SK-N-SH (cell line): ENCODE measurements around the gene MED31. TPM values are rescaled to one million over a fixed set of nuclear protein-coding genes. Genes with fewer than 3 reads are reported as not detected.

Source experiments
- CTCF ChIA-PET: fragments of 300-600, 350-600 bp; formaldehyde crosslinking; extraction: SDS; loops from one replicate; lab custom pipeline; 2021; lab: Yijun Ruan, JAX
- POLR2A ChIA-PET: fragments of 350-600 bp; sonication (Branson Sonifier 250); formaldehyde crosslinking; extraction: SDS; loops from one replicate; lab custom pipeline; 2020; ENCODE audit warnings: antibody characterized with exemption, inconsistent platforms; lab: Yijun Ruan, JAX
- DNase-seq: peaks from one replicate; pipeline ENCODE4 v3.0.0; 2012
- H2AFZ ChIP-seq: fragments of 200-600 bp; sonication (generic); 2 replicates; pipeline ENCODE4 v1.8.1; 2016; ENCODE audit warnings: antibody characterized with exemption, mild to moderate bottlenecking, low read depth
- H3F3A ChIP-seq: fragments of 200-600 bp; sonication (generic); replicated peaks from 2 replicates; pipeline ENCODE3; 2016; ENCODE audit warnings: antibody characterized with exemption, mild to moderate bottlenecking; ENCODE audit not compliant: insufficient read depth
- H3K27ac ChIP-seq, 2 experiments: fragments of 200-500 bp in 1 of 2; fragments of 200-600 bp in 1 of 2; sonication (Bioruptor generic) in 1 of 2; sonication (generic), shearing (Covaris generic) in 1 of 2; 2 replicates each; pipeline versions ENCODE4 v1.5.1 to v1.6.1; 2014 to 2016; ENCODE audit warnings: low read depth in 2 of 2, inconsistent platforms in 1 of 2, low read length in 1 of 2, mild to moderate bottlenecking in 1 of 2, mixed read lengths in 1 of 2
- H3K27me3 ChIP-seq: fragments of 200-600 bp; sonication (generic), shearing (Covaris generic); 2 replicates; pipeline ENCODE4 v1.6.1; 2016; ENCODE audit warnings: mixed run types; ENCODE audit not compliant: insufficient read depth
- H3K36me3 ChIP-seq, 2 experiments: fragments of 200-500 bp in 1 of 2; fragments of 200-600 bp in 1 of 2; sonication (Bioruptor generic) in 1 of 2; sonication (generic) in 1 of 2; replicated peaks in 1 of 2; 2 replicates each; pipeline versions ENCODE3 to v1.5.1; 2014 to 2016; ENCODE audit warnings: low read length in 1 of 2, mild to moderate bottlenecking in 1 of 2; ENCODE audit not compliant: insufficient read depth in 2 of 2, control insufficient read depth in 1 of 2
- H3K4me1 ChIP-seq, 2 experiments: fragments of 200-500 bp in 1 of 2; fragments of 200-600 bp in 1 of 2; sonication (Bioruptor generic) in 1 of 2; sonication (generic), shearing (Covaris generic) in 1 of 2; 2 replicates each; pipeline versions ENCODE4 v1.5.1 to v1.6.1; 2014 to 2016; ENCODE audit warnings: low read depth in 1 of 2, low read length in 1 of 2, mixed run types in 1 of 2; ENCODE audit not compliant: insufficient read depth in 2 of 2, control insufficient read depth in 1 of 2
- H3K4me2 ChIP-seq: fragments of 200-600 bp; sonication (generic), shearing (Covaris generic); 2 replicates; pipeline ENCODE4 v1.6.1; 2017; ENCODE audit warnings: mixed run types
- H3K4me3 ChIP-seq, 2 experiments: fragments of 200-500 bp in 1 of 2; fragments of 200-600 bp in 1 of 2; sonication (Bioruptor generic) in 1 of 2; sonication (generic), shearing (Covaris generic) in 1 of 2; 2 replicates each; pipeline versions ENCODE4 v1.5.1 to v1.8.1; 2014 to 2016; ENCODE audit warnings: low read depth in 2 of 2, inconsistent platforms in 1 of 2, low read length in 1 of 2, mild to moderate bottlenecking in 1 of 2, mixed read lengths in 1 of 2, moderate library complexity in 1 of 2
- H3K79me2 ChIP-seq: fragments of 200-600 bp; sonication (generic); 2 replicates; pipeline ENCODE4 v1.8.1; 2017; ENCODE audit warnings: mild to moderate bottlenecking; ENCODE audit not compliant: insufficient read depth
- H3K9ac ChIP-seq: fragments of 200-600 bp; sonication (generic); 2 replicates; pipeline ENCODE4 v1.6.1; 2017; ENCODE audit warnings: mixed run types
- H3K9me2 ChIP-seq: fragments of 200-600 bp; sonication (generic); 2 replicates; pipeline ENCODE4 v1.6.1; 2017; ENCODE audit warnings: mixed run types
- H3K9me3 ChIP-seq: fragments of 200-600 bp; sonication (generic); 2 replicates; pipeline ENCODE4 v1.6.1; 2017; ENCODE audit warnings: mixed run types, mild to moderate bottlenecking, moderate library complexity
- H4K20me1 ChIP-seq: fragments of 200-600 bp; sonication (generic); 2 replicates; pipeline ENCODE4 v1.6.1; 2017; ENCODE audit warnings: mild to moderate bottlenecking, mixed run types; ENCODE audit not compliant: insufficient read depth
- CHD2 ChIP-seq: fragments of 150-350 bp; IDR thresholded peaks from 2 replicates; pipeline ENCODE4 v1.6.1; 2018; ENCODE audit warnings: low read length; ENCODE audit not compliant: partially characterized antibody
- ELF1 ChIP-seq: IDR thresholded peaks from 2 replicates; pipeline ENCODE4 v1.4.0; 2012
- EP300 ChIP-seq, 2 experiments: IDR thresholded peaks; 2 replicates each; pipeline versions ENCODE4 v1.4.0 to v1.6.1; 2012; ENCODE audit warnings: borderline replicate concordance in 1 of 2, low read depth in 1 of 2, low read length in 1 of 2
- EZH2phosphoT487 ChIP-seq: fragments of 200-600 bp; sonication (generic); IDR thresholded peaks from 2 replicates; pipeline ENCODE4 v1.6.1; 2017; ENCODE audit warnings: low read depth, mixed run types, mild to moderate bottlenecking, antibody characterized with exemption, moderate library complexity, borderline replicate concordance
- FOSL2 ChIP-seq: IDR thresholded peaks from 2 replicates; pipeline ENCODE4 v1.4.0; 2012; ENCODE audit warnings: low read depth, mild to moderate bottlenecking, moderate library complexity, borderline replicate concordance
- FOXM1 ChIP-seq: IDR thresholded peaks from 2 replicates; pipeline ENCODE4 v1.4.0; 2012; ENCODE audit warnings: low read depth, mild to moderate bottlenecking
- GATA2 ChIP-seq: sonication (generic); formaldehyde crosslinking; IDR thresholded peaks from 2 replicates; pipeline ENCODE4 v1.5.0; 2020; ENCODE audit warnings: mild to moderate bottlenecking, missing genetic modification reagents
- MEF2A ChIP-seq: IDR thresholded peaks from 2 replicates; pipeline ENCODE4 v1.4.0; 2012; ENCODE audit warnings: low read depth, borderline replicate concordance
- MXI1 ChIP-seq: IDR thresholded peaks from 2 replicates; pipeline ENCODE4 v1.6.1; 2012; ENCODE audit warnings: mild to moderate bottlenecking, low read depth, low read length, improper control_type of control experiment
- NRF1 ChIP-seq: IDR thresholded peaks from 2 replicates; pipeline ENCODE4 v1.6.1; 2012; ENCODE audit warnings: low read depth, mild to moderate bottlenecking, low read length
- RFX5 ChIP-seq: IDR thresholded peaks from 2 replicates; pipeline ENCODE4 v1.6.1; 2012; ENCODE audit warnings: mild to moderate bottlenecking, improper control_type of control experiment, low read length
- RXRA ChIP-seq: IDR thresholded peaks from 2 replicates; pipeline ENCODE4 v1.4.0; 2012; ENCODE audit warnings: low read depth, mild to moderate bottlenecking, borderline replicate concordance
- SIN3A ChIP-seq: IDR thresholded peaks from 2 replicates; pipeline ENCODE4 v1.6.1; 2012; ENCODE audit warnings: low read depth, mild to moderate bottlenecking, low read length, moderate library complexity, borderline replicate concordance
- TAF1 ChIP-seq: IDR thresholded peaks from 2 replicates; pipeline ENCODE4 v1.6.1; 2012; ENCODE audit warnings: low read depth, mild to moderate bottlenecking, low read length, moderate library complexity, borderline replicate concordance
- TCF12 ChIP-seq: IDR thresholded peaks from 2 replicates; pipeline ENCODE4 v1.4.0; 2012
- WGBS: methylation state at CpG from one replicate; pipeline ENCODE4 v1.1.6; 2017; ENCODE audit warnings: low lambda C conversion rate; 5-methylcytosine and 5-hydroxymethylcytosine counted together
- polyA plus RNA-seq, 3 experiments: library from polyadenylated mRNA; depleted of rRNA; stranded (reverse); fragments of >200 nt; gene quantifications; 2 replicates each; pipeline ENCODE4 v1.2.3, GENCODE V29; 2012
- TF ChIP-seq, protein P1 (sequence below): IDR thresholded peaks from 2 replicates; pipeline ENCODE4 v1.6.1; 2012; ENCODE audit warnings: mild to moderate bottlenecking, low read depth, low read length, moderate library complexity
- TF ChIP-seq, protein P2 (sequence below): IDR thresholded peaks from 2 replicates; pipeline ENCODE4 v1.4.0; 2012; ENCODE audit warnings: low read depth, borderline replicate concordance
- TF ChIP-seq, protein P3 (sequence below): fragments of 150-350 bp; IDR thresholded peaks from 2 replicates; pipeline ENCODE4 v1.6.1; 2016; ENCODE audit warnings: mild to moderate bottlenecking, low read depth, low read length
- TF ChIP-seq, protein P4 (sequence below): fragments of 200-600 bp; sonication (generic); IDR thresholded peaks from 2 replicates; pipeline ENCODE4 v1.6.1; 2017; ENCODE audit warnings: antibody characterized with exemption, mild to moderate bottlenecking, moderate library complexity
- TF ChIP-seq, protein P5 (sequence below): IDR thresholded peaks from 2 replicates; pipeline ENCODE4; 2012

Gene MED31
- polyA plus RNA-seq, 1 of the 3 experiments (the other 2 are of a cell fraction): 15.1 TPM

DNA sequence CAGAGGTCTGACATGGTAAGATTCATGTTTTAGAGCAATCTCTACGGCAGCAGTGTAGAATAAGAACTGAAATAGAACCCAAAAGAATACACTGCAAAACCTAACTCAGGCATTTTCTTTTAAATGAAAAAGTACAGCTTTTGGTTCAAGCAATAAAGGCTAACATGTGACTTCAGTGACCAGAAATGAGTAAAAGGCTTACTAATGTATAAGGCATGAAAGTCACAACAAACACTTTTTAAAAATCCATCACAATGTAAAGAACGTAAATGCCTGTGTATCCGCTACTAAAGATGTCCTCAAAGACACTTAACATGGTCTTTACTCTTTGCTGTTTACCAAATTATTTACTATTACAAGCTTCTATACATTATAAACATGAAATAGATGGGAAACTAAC is 27.5 kb downstream of the MED31 start:
- H3K9me3 ChIP-seq: no peaks in the 10 kb centered on the region
- no peak overlapping the region for H3K9ac ChIP-seq
- CTCF ChIA-PET: no interaction called here
- H3K9me2 ChIP-seq: no peaks in the 10 kb centered on the region
- H2AFZ ChIP-seq: no peak overlapping the region
- peaks cover 7% of the 10 kb centered on the region; the same call in 1 of the 2 replicates for H4K20me1 ChIP-seq
- H3K27ac ChIP-seq: no peak overlapping the region
- H3K4me2 ChIP-seq: no peak overlapping the region
- H3K27me3 ChIP-seq: no peaks in the 10 kb centered on the region
- TF ChIP-seq CHD2 (no peak), ELF1 (no peak), RFX5 (no peak), MXI1 (no peak), GATA2 (CRISPR knock-in tag) (no peak), FOSL2 (no peak), TCF12 (no peak), NRF1 (no peak), EZH2phosphoT487 (no peak), SIN3A (no peak), EP300 (IDR thresholded peaks at IDR 0.05; ENCODE audit: borderline replicate concordance in 1 of 2, low read depth in 1 of 2, low read length in 1 of 2) (no peak), RXRA (no peak), TAF1 (no peak), MEF2A (no peak), FOXM1 (no peak)
- TF ChIP-seq, protein P1, sequence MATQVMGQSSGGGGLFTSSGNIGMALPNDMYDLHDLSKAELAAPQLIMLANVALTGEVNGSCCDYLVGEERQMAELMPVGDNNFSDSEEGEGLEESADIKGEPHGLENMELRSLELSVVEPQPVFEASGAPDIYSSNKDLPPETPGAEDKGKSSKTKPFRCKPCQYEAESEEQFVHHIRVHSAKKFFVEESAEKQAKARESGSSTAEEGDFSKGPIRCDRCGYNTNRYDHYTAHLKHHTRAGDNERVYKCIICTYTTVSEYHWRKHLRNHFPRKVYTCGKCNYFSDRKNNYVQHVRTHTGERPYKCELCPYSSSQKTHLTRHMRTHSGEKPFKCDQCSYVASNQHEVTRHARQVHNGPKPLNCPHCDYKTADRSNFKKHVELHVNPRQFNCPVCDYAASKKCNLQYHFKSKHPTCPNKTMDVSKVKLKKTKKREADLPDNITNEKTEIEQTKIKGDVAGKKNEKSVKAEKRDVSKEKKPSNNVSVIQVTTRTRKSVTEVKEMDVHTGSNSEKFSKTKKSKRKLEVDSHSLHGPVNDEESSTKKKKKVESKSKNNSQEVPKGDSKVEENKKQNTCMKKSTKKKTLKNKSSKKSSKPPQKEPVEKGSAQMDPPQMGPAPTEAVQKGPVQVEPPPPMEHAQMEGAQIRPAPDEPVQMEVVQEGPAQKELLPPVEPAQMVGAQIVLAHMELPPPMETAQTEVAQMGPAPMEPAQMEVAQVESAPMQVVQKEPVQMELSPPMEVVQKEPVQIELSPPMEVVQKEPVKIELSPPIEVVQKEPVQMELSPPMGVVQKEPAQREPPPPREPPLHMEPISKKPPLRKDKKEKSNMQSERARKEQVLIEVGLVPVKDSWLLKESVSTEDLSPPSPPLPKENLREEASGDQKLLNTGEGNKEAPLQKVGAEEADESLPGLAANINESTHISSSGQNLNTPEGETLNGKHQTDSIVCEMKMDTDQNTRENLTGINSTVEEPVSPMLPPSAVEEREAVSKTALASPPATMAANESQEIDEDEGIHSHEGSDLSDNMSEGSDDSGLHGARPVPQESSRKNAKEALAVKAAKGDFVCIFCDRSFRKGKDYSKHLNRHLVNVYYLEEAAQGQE: no peak
- TF ChIP-seq, protein P2, sequence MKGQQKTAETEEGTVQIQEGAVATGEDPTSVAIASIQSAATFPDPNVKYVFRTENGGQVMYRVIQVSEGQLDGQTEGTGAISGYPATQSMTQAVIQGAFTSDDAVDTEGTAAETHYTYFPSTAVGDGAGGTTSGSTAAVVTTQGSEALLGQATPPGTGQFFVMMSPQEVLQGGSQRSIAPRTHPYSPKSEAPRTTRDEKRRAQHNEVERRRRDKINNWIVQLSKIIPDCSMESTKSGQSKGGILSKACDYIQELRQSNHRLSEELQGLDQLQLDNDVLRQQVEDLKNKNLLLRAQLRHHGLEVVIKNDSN: no peak
- TF ChIP-seq, protein P3, sequence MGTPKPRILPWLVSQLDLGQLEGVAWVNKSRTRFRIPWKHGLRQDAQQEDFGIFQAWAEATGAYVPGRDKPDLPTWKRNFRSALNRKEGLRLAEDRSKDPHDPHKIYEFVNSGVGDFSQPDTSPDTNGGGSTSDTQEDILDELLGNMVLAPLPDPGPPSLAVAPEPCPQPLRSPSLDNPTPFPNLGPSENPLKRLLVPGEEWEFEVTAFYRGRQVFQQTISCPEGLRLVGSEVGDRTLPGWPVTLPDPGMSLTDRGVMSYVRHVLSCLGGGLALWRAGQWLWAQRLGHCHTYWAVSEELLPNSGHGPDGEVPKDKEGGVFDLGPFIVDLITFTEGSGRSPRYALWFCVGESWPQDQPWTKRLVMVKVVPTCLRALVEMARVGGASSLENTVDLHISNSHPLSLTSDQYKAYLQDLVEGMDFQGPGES: no peak
- TF ChIP-seq, protein P4, sequence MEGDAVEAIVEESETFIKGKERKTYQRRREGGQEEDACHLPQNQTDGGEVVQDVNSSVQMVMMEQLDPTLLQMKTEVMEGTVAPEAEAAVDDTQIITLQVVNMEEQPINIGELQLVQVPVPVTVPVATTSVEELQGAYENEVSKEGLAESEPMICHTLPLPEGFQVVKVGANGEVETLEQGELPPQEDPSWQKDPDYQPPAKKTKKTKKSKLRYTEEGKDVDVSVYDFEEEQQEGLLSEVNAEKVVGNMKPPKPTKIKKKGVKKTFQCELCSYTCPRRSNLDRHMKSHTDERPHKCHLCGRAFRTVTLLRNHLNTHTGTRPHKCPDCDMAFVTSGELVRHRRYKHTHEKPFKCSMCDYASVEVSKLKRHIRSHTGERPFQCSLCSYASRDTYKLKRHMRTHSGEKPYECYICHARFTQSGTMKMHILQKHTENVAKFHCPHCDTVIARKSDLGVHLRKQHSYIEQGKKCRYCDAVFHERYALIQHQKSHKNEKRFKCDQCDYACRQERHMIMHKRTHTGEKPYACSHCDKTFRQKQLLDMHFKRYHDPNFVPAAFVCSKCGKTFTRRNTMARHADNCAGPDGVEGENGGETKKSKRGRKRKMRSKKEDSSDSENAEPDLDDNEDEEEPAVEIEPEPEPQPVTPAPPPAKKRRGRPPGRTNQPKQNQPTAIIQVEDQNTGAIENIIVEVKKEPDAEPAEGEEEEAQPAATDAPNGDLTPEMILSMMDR: no peak
- TF ChIP-seq, protein P5, sequence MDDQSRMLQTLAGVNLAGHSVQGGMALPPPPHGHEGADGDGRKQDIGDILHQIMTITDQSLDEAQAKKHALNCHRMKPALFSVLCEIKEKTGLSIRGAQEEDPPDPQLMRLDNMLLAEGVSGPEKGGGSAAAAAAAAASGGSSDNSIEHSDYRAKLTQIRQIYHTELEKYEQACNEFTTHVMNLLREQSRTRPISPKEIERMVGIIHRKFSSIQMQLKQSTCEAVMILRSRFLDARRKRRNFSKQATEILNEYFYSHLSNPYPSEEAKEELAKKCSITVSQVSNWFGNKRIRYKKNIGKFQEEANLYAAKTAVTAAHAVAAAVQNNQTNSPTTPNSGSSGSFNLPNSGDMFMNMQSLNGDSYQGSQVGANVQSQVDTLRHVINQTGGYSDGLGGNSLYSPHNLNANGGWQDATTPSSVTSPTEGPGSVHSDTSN: no peak
- no peaks in the 10 kb centered on the region; a peak in 1 of 4 replicates for H3K4me1 ChIP-seq
- H3F3A ChIP-seq: peaks cover 6% of the 10 kb centered on the region
- peaks cover 23% of the 10 kb centered on the region; the same call in 1 of the 2 replicates for H3K79me2 ChIP-seq
- POLR2A ChIA-PET: no interaction called here
- 95% methylated on average over 3 of the region's 3 CpGs for WGBS
- no peak overlapping the region for H3K4me3 ChIP-seq
- H3K36me3 ChIP-seq: peaks cover 80 to 82% of the 10 kb centered on the region in 2 experiments
- no peak for DNase-seq
